HCT116 (cell line): ENCODE results near the gene MAN2B1.

Experiments
- CTCF ChIP-seq, 3 experiments: fragments of 200-600 bp in 1 of 3; sonication (generic) in 1 of 3; IDR thresholded peaks in 2 of 3; conservative IDR thresholded peaks in 1 of 3; 2 replicates each; pipeline ENCODE4 v1.5.1; 2012 to 2017; ENCODE audit warnings: low read depth in 2 of 3, low read length in 2 of 3, antibody characterized with exemption in 1 of 3, borderline replicate concordance in 1 of 3, control low read depth in 1 of 3, mild to moderate bottlenecking in 1 of 3, mixed read lengths in 1 of 3, mixed run types in 1 of 3, moderate library complexity in 1 of 3; ENCODE audit not compliant: insufficient read depth in 1 of 3
- POLR2AphosphoS5 ChIP-seq: IDR thresholded peaks from 2 replicates; pipeline ENCODE4 v1.6.1; 2011; ENCODE audit warnings: mild to moderate bottlenecking, low read depth, low read length, moderate library complexity
- YY1 ChIP-seq: IDR thresholded peaks from 2 replicates; pipeline ENCODE4 v1.6.1; 2011; ENCODE audit warnings: low read length, low read depth, moderate library complexity, mild to moderate bottlenecking; ENCODE audit not compliant: insufficient replicate concordance; ENCODE audit errors: extremely low read depth
- TF ChIP-seq, protein P1 (sequence below): IDR thresholded peaks from 2 replicates; pipeline ENCODE4 v1.6.1; 2012; ENCODE audit warnings: low read depth

- no peak for TF ChIP-seq YY1
- TF ChIP-seq CTCF (IDR thresholded peaks at IDR 0.05 in 2 of 3, conservative IDR thresholded peaks at IDR 0.05 in 1 of 3; ENCODE audit: borderline replicate concordance in 1 of 3, insufficient read depth in 1 of 3, low read depth in 2 of 3, low read length in 2 of 3), result no peak
- no peak for TF ChIP-seq POLR2AphosphoS5
- TF ChIP-seq, protein P1, sequence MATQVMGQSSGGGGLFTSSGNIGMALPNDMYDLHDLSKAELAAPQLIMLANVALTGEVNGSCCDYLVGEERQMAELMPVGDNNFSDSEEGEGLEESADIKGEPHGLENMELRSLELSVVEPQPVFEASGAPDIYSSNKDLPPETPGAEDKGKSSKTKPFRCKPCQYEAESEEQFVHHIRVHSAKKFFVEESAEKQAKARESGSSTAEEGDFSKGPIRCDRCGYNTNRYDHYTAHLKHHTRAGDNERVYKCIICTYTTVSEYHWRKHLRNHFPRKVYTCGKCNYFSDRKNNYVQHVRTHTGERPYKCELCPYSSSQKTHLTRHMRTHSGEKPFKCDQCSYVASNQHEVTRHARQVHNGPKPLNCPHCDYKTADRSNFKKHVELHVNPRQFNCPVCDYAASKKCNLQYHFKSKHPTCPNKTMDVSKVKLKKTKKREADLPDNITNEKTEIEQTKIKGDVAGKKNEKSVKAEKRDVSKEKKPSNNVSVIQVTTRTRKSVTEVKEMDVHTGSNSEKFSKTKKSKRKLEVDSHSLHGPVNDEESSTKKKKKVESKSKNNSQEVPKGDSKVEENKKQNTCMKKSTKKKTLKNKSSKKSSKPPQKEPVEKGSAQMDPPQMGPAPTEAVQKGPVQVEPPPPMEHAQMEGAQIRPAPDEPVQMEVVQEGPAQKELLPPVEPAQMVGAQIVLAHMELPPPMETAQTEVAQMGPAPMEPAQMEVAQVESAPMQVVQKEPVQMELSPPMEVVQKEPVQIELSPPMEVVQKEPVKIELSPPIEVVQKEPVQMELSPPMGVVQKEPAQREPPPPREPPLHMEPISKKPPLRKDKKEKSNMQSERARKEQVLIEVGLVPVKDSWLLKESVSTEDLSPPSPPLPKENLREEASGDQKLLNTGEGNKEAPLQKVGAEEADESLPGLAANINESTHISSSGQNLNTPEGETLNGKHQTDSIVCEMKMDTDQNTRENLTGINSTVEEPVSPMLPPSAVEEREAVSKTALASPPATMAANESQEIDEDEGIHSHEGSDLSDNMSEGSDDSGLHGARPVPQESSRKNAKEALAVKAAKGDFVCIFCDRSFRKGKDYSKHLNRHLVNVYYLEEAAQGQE, result no peak
Measured at GRCh38 chr19:12680034-12680433, 13.5 kb upstream of the MAN2B1 start.
